GM13976 (cell line): ENCODE data around the gene CTDSPL2.

Experiments used
- DNase-seq: peaks from one replicate; pipeline ENCODE4 v3.0.0; 2012; ENCODE audit warnings: low spot score
- in situ Hi-C: fragments of 300-500 bp; cut with MboI; formaldehyde crosslinking; loops from one replicate; pipeline ENCODE4 v1.12.0; 2022; ENCODE audit warnings: low sequenced_read_pairs, mixed read lengths, inconsistent platforms; ENCODE audit not compliant: unreplicated experiment
- TF ChIP-seq, protein P1 (sequence below): IDR thresholded peaks from 2 replicates; pipeline ENCODE4 v1.5.1; 2012; ENCODE audit warnings: borderline replicate concordance, mild to moderate bottlenecking; ENCODE audit not compliant: insufficient read depth; ENCODE audit errors: extremely low read depth, missing control alignments, control extremely low read depth

Gene CTDSPL2

GRCh38 chr15:44482090-44482489 lies 54.7 kb downstream of the CTDSPL2 start:
- in situ Hi-C loops: no loop called here
- no peak for DNase-seq
- TF ChIP-seq, protein P1, sequence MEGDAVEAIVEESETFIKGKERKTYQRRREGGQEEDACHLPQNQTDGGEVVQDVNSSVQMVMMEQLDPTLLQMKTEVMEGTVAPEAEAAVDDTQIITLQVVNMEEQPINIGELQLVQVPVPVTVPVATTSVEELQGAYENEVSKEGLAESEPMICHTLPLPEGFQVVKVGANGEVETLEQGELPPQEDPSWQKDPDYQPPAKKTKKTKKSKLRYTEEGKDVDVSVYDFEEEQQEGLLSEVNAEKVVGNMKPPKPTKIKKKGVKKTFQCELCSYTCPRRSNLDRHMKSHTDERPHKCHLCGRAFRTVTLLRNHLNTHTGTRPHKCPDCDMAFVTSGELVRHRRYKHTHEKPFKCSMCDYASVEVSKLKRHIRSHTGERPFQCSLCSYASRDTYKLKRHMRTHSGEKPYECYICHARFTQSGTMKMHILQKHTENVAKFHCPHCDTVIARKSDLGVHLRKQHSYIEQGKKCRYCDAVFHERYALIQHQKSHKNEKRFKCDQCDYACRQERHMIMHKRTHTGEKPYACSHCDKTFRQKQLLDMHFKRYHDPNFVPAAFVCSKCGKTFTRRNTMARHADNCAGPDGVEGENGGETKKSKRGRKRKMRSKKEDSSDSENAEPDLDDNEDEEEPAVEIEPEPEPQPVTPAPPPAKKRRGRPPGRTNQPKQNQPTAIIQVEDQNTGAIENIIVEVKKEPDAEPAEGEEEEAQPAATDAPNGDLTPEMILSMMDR: no peak

GRCh38 chr15:44485880-44486279 lies 58.5 kb downstream of the CTDSPL2 start:
- TF ChIP-seq, protein P1: no peak
- in situ Hi-C loops: no loop called here
- no peak for DNase-seq

DNA sequence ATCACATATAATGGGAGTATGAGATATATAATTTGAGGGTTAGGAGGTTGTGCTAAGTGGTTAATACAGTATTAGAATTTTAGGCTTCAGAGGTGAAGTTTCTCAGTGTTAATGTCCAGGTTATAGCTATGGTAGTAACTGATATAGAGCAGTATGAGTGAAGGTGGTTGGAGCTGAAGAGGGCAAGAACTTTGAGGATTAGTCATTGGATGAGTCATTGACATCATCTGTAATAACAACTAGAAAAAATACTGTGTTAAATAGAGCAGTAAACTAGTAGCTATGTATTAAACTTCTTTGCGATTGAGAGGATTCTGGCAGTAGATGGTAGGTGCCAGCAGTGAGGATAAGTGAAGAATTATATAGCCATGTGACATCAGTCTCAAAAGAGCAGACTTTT lies 62.0 kb downstream of the CTDSPL2 start:
- TF ChIP-seq, protein P1: no peak
- in situ Hi-C loops: no loop called here
- DNase-seq: no peak

- TF ChIP-seq, protein P1: no peak
These were observed 63.2 kb downstream of the CTDSPL2 start for GRCh38 chr15:44490622-44491021.

GRCh38 chr15:44492040-44492439 lies 64.6 kb downstream of the CTDSPL2 start:
- DNase-seq: no peak
- TF ChIP-seq, protein P1: no peak
- in situ Hi-C loops: no loop called here

More at GRCh38 chr15:44490622-44491021, 63.2 kb downstream of the CTDSPL2 start:
- in situ Hi-C loops: no loop called here
- no peak for DNase-seq

DNA sequence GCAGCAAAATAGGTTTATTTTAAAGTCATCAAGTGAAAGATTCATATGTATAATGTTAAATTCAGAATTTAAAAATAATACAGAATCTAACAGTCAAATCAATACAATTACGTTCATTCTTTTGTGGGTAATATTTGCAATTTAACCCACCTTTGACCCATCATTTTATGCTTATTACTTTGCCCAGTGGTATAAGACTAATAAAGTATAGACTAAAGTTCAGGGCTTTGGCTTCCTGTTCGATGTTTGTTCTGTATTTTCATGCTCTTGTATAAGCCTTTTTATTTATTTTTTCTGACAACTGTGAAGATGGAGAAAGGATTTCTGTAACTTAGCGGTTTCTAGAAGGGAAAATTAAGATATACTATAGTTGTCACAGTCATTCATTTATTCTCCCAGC lies 65.2 kb downstream of the CTDSPL2 start:
- no peak for DNase-seq
- TF ChIP-seq, protein P1: no peak
- in situ Hi-C loops: no loop called here

GRCh38 chr15:44495562-44495961 lies 68.1 kb downstream of the CTDSPL2 start:
- in situ Hi-C loops: no loop called here
- TF ChIP-seq, protein P1: no peak
- DNase-seq: no peak
